NCI-H146 (cell line): ENCODE data around the gene C1orf122.

Source experiments
- DNase-seq: peaks from one replicate; lab custom pipeline; 2025; lab: John Stamatoyannopoulos, UW

C1orf122 gene

DNA sequence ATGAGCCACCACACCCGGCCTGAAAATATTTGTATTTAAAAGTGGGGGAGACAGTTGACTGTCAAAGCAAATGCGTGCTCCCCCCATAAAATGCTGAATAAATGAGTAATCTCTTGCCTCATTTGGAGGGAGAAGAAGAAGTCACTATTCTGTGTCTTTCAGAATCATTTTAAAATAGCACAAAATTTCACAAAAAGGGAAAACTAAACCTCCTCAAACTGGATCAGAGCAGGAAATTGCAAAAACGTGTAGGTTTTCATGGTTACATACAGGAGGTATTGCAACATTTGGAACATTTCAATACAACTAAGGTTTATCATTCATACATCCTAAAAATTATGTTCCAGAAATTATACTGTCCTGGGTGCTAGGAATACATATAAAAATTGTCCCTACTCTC is 38.2 kb downstream of the C1orf122 start:
- no peak for DNase-seq

GRCh38 chr1:37846647-37847339 is 39.2 kb downstream of the C1orf122 start:
- DNase-seq: no peak

DNA sequence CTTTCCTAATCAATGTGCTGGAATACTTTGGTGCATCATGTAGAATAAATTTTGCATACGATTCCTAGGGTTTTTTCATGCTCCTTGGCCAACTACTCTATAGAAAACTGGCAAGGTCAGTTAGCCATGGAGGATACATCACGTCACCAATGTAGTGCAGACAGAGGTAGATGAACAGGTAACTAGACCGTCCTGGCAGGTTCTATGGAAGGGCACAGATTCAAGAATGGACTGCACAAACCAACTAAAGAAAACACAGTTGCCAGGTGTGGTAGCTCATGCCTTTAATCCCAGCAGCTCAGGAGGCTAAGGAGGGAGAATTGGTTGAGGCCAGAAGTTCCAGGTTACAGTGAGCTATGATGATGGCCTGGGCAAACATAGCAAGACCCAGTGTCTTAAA is 41.9 kb downstream of the C1orf122 start:
- no peak for DNase-seq

GRCh38 chr1:37850352-37850955 is 42.9 kb downstream of the C1orf122 start:
- DNase-seq: no peak

GRCh38 chr1:37851262-37851661 is 43.7 kb downstream of the C1orf122 start:
- DNase-seq: no peak

- no peak for DNase-seq
These were observed 44.2 kb downstream of the C1orf122 start for GRCh38 chr1:37851782-37852210.

GRCh38 chr1:37853157-37853556 is 45.6 kb downstream of the C1orf122 start:
- DNase-seq: no peak

- DNase-seq: no peak
These were observed 46.8 kb downstream of the C1orf122 start for GRCh38 chr1:37854406-37854805.
